Left ventricle myocardium inferior (tissue), 1 donor: ENCODE measurements around the gene ADAR. TPM values are rescaled to one million over a fixed set of nuclear protein-coding genes. Genes with fewer than 3 reads are reported as not detected.

ENCODE experiments used
- DNase-seq: peaks from one replicate; pipeline ENCODE4 v3.0.0-alpha.2; 2020
- H3K27ac ChIP-seq: fragments of 200-600 bp; replicated peaks from 2 replicates; pipeline ENCODE4 v1.8.0; 2021
- H3K27me3 ChIP-seq: fragments of 200-600 bp; 2 replicates; pipeline ENCODE4 v1.8.0; 2021; ENCODE audit warnings: low read depth
- H3K36me3 ChIP-seq: fragments of 200-600 bp; 2 replicates; pipeline ENCODE4 v1.8.0; 2021
- H3K4me1 ChIP-seq: fragments of 200-600 bp; 2 replicates; pipeline ENCODE4 v1.8.0; 2021
- H3K4me3 ChIP-seq: fragments of 200-600 bp; 2 replicates; pipeline ENCODE4 v1.8.0; 2021; ENCODE audit warnings: mild to moderate bottlenecking, moderate library complexity
- H3K9me3 ChIP-seq: fragments of 200-600 bp; replicated peaks from 2 replicates; pipeline ENCODE4 v1.8.0; 2021
- CTCF ChIP-seq: fragments of 200-600 bp; IDR thresholded peaks from 2 replicates; pipeline ENCODE4 v1.8.0; 2021; ENCODE audit warnings: antibody characterized with exemption, mild to moderate bottlenecking, borderline replicate concordance
- intact Hi-C: fragments of 100-400 bp; cut with micrococcal nuclease; formaldehyde crosslinking; loops from one replicate; pipeline ENCODE4 v1.11.0; 2022
- total RNA-seq: library from RNA; stranded (reverse); fragmentation: NEBNext Ultra II Directional; extraction: Animal tissue kit (Norgen Biotek cat#: 25700); gene quantifications from one replicate; pipeline ENCODE4 v1.2.1, GENCODE V29; 2021
- donor health status: DM: no; HTN: yes; CAD: no; lungs with severe emphysema.

Gene ADAR
- total RNA-seq, 1 donor from 2014 or later: 55.8 TPM

- TF ChIP-seq CTCF: no peak
- H3K27ac ChIP-seq: peak overlapping the region; percentile 96
These were observed 49.1 kb downstream of the ADAR start for GRCh38 chr1:154558720-154559465.

GRCh38 chr1:154557939-154558719, 49.9 kb downstream of the ADAR start, which contains the start of gene UBE2Q1:
Gene UBE2Q1 (minus strand): TSS chr1:154558662. CDS start chr1:154558553, 109 bp downstream.
- DNase-seq: peak; percentile 66
- peaks cover 52% of the 10 kb centered on the region for H3K4me1 ChIP-seq
- H3K9me3 ChIP-seq: no peaks in the 10 kb centered on the region
- TF ChIP-seq CTCF: no peak
- intact Hi-C loops: no loop called here
- H3K27ac ChIP-seq: peak within 1 kb of the TSS; percentile 96
- H3K4me3 ChIP-seq: peak within 1 kb of the TSS; percentile 98
- no peaks in the 10 kb centered on the region for H3K27me3 ChIP-seq
- peaks cover 27% of the 10 kb centered on the region for H3K36me3 ChIP-seq

More at GRCh38 chr1:154558720-154559465, 49.1 kb downstream of the ADAR start:
- intact Hi-C loops: no loop called here
- Histone ChIP-seq H3K27me3 (no peaks in the 10 kb centered on the region), H3K4me1 (peaks cover 44% of the 10 kb centered on the region), H3K4me3 (peak overlapping the region; percentile 98), H3K36me3 (peaks cover 19% of the 10 kb centered on the region), H3K9me3 (no peaks in the 10 kb centered on the region)
- peak; percentile 99 for DNase-seq

GRCh38 chr1:154557248-154557938, 50.6 kb downstream of the ADAR start:
- H3K9me3 ChIP-seq: no peaks in the 10 kb centered on the region
- H3K27ac ChIP-seq: peak overlapping the region; percentile 96
- H3K27me3 ChIP-seq: no peaks in the 10 kb centered on the region
- intact Hi-C loops: no loop called here
- no peak for TF ChIP-seq CTCF
- H3K4me3 ChIP-seq: peak overlapping the region; percentile 98
- H3K4me1 ChIP-seq: peaks cover 54% of the 10 kb centered on the region
- H3K36me3 ChIP-seq: peaks cover 34% of the 10 kb centered on the region
- no peak for DNase-seq

GRCh38 chr1:154556422-154556821, 51.6 kb downstream of the ADAR start:
- DNase-seq: peak; percentile 41
- H3K9me3 ChIP-seq: no peaks in the 10 kb centered on the region
- no peaks in the 10 kb centered on the region for H3K27me3 ChIP-seq
- intact Hi-C loops: no loop called here
- H3K4me1 ChIP-seq: peaks cover 54% of the 10 kb centered on the region
- TF ChIP-seq CTCF: no peak
- peak overlapping the region; percentile 98 for H3K4me3 ChIP-seq
- H3K36me3 ChIP-seq: peaks cover 44% of the 10 kb centered on the region
- H3K27ac ChIP-seq: peak overlapping the region; percentile 96
